HG02970 (cell line): Measurements from ENCODE around the gene DUOX2.

Source experiments
- ATAC-seq: cut with Tn5 transposase; IDR thresholded peaks from one replicate; pipeline ENCODE4 v1.9.1; 2021; ENCODE audit warnings: mild to moderate bottlenecking, moderate library complexity, moderate number of reproducible peaks; ENCODE audit not compliant: unreplicated experiment, low FRiP score

DUOX2 gene

DNA sequence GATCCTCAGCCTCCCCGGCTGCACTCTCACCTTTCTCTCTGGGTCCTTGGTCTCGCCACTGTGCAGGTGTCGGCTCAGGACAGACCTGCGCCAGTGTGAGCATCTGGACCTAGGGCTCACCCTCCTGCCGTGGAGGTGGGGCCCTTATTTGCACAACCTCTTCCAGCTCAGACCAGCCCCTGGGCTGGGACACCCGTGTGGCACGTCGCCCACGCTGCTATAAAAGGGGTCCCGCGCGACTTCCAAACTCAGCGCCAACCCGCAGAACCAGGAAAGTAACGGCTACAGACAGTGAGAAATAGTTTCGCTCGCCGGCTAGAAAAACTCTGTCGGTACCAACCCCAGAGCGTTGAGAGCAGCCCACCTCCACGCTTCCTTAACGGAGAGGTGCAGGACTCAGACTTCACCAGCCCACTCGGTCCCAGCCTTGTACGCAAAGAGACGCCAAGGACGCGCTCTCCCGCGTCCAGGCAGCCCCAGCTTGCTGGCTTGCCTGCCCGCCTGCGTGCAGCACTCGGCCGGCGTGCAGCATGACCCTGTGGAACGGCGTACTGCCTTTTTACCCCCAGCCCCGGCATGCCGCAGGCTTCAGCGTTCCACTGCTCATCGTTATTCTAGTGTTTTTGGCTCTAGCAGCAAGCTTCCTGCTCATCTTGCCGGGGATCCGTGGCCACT, at the start of gene DUOX2, which contains the start of gene DUOXA2:
TSS of gene DUOX2 (minus strand) at position 97 of the 675 bp plus-strand sequence. CDS start 761 bp downstream, outside the sequence.
TSS of gene DUOXA2 (plus strand) at position 251 of the 675 bp plus-strand sequence. CDS start at position 531, 280 bp downstream.
- no peak for ATAC-seq

DNA sequence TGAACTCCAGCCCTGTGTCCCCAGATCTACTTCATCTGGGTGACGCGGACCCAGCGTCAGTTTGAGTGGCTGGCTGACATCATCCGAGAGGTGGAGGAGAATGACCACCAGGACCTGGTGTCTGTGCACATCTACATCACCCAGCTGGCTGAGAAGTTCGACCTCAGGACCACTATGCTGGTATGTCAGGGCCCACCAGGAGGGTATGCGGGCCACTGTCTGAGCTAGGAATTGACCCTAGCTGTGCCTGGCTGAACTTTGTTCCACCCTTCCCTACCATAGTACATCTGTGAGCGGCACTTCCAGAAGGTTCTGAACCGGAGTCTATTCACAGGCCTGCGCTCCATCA, 49.5 kb upstream of the DUOX2 start:
- ATAC-seq: no peak

DNA sequence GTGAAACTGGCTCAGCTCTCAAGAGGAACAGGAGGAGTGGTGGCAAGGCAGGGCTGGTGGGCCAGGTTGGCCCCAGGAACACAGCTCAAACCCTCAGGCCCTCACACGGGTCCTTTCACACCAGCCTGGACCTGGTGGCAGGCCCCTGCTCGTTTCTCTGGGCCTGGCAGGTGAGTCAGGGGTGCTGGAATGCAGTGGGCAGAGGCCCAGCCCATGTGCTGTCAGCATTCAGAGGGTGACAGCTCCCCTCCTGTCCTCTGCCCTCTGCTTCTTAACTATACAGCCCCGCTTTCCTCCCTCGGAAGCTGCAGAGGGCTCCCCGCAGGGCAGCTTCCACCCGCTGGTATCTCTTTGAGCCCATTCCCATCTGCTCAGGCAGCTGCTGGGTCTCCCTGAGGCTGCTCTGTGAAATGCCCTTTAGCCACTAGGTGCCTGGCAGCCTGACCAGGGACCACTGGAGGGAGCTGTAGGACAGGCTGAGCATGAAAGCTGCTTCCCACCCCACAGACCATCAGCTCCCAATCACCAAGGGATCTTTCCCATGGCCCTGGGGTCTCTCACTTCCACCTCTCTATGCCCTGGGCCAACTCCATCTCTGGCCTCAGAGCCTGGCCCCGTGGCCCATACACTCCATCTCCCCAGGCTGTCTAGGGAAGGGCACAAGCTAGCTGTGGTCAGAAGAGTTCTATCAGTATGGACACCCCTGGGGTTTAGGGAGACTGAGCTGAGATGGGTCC, 49.0 kb upstream of the DUOX2 start:
- no peak for ATAC-seq

DNA sequence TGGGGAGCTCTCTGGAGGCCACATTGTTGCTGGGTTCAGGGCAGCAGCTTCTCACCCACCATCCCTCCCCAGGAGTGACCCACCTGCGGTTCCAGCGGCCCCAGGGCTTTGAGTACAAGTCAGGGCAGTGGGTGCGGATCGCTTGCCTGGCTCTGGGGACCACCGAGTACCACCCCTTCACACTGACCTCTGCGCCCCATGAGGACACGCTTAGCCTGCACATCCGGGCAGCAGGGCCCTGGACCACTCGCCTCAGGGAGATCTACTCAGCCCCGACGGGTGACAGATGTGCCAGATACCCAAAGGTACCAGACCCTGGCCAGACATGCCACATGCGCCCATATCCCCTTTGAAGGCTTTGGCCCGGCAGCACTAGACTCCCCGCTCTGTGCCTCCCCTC, 47.7 kb upstream of the DUOX2 start:
- ATAC-seq: no peak

DNA sequence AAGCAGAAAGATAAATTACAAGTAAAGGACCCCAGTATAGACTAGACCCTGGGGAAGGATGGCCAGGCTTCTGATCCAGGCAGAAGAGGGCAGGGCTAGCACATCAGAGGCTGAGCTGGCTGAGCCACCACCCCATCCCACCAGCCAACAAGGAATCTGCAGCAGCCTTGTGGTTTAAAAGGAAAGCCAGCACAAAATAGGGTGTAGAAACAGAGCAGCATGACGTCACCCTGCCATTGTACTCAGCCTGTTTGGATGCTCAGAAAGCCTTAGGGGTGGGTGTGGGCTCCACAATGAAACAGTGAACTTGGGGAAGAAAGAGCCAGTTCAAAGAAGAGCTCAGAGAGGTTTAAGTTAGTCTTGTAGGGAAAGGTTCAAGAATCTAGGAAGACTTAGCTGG, 44.0 kb upstream of the DUOX2 start:
- ATAC-seq: no peak

DNA sequence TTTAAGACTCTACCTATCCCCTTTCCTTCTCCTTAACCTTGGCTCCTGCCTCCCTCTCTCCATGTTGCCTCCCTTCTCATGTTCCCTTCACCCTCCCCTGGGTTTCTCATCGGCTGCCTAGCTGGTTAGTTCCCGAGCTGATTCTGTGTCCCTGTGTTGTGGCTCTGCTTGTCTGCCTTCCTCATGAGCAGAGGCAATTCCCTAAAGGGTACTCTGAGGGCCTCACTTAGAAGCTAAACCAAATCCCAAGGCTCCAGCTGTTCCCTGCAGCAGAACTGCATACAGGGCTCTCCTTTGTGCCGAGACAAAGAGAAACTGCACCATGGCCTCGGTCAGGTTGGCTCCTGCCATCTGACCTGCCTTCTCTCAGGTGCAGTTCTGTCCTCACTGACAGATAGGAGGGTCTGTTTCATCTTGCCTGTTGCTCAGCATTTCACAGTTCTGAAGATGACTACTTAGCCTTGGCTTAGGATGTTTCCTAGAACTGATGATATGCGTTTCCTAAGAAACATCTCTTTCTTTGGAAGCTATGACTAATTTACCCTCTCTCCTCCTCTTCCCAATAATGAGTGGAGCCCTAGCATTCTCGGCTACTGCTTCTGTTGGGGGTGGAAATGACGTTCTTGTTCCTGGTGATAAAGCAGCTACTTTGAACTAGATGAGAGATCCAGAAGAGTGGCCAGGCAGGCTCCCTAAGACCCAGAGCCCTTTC, 42.9 kb upstream of the DUOX2 start:
- no peak for ATAC-seq

DNA sequence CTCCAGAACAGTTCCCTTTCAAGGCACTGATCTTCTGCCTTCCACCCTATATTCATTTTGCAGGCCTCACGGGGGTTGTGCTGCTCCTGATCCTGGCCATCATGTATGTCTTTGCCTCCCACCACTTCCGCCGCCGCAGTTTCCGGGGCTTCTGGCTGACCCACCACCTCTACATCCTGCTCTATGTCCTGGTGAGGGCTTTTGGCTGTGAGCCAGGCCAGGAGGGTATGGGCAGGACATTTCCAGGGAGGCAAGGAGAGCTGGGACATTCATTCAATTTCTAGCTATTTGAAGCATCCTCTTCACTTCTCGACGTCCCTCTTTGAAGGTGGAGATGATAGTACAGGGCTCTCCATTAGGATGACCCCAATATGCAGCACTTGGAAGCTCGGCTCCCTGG, 41.8 kb upstream of the DUOX2 start:
- no peak for ATAC-seq

DNA sequence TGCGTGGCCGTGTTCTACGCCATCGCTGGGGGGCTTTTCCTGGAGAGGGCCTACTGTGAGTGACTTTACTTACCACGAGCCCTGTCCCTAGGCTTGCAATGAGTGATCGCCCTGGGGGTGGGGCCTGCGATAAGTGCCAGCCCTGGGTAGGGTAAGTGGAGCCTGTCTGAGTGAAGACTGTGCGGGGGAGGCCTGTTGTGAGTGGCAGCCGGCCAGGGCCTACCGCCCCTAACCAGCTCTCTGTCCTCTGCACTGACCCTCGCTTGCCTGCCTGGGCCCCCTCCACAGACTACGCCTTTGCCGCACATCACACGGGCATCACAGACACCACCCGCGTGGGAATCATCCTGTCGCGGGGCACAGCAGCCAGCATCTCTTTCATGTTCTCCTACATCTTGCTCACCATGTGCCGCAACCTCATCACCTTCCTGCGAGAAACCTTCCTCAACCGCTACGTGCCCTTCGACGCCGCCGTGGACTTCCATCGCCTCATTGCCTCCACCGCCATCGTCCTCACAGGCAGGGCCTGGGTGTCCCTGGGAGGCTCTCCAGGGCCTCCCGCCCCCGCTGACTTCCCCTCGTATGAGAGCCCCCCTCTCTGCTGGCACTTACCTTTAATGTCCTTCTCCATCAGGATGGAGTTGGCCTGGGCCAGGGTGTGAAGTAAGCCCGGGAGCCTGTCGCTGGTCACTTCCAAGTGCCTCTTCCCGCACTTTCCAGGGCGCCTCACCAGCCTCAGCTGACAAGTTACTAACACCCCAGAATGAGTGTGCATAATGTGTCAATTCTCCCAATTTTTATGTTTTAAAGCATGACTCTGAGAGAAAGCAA, 38.2 kb upstream of the DUOX2 start:
- ATAC-seq: no peak

DNA sequence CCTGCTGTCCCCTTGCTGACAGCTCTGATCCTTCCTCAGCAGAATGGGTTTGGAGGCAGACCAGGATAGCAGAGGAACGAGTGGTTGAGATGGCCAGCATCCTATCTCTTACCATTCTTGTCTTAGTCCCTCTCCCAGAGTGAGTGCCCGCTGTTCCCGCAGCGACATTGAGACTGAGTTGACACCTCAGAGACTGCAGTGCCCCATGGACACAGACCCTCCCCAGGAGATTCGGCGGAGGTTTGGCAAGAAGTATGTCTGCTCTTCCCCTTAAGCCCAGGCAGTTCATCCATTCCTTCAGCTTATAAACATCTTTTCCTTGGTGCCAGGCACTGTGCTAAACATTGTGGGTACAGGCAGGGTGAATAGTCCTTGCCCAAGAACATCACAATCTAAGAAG, 37.0 kb upstream of the DUOX2 start:
- no peak for ATAC-seq

DNA sequence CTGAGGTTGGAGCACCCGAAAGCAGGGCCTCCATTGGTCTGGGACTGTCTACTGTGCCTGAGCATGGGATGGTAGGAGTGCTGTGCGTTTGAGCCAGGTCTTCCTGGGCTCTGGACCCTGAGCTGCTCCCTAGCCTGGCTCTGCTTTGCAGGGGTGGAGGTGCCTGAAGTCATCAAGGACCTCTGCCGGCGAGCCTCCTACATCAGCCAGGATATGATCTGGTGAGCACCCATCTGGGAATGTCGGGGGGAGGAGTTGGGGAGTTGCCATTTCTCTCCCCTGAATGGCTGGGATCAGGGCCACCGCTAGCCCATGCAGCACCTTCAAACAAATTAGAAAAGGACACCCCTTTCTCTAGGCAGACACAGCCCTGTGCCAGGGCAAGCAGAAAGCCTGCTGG, 36.5 kb upstream of the DUOX2 start:
- ATAC-seq: no peak

DNA sequence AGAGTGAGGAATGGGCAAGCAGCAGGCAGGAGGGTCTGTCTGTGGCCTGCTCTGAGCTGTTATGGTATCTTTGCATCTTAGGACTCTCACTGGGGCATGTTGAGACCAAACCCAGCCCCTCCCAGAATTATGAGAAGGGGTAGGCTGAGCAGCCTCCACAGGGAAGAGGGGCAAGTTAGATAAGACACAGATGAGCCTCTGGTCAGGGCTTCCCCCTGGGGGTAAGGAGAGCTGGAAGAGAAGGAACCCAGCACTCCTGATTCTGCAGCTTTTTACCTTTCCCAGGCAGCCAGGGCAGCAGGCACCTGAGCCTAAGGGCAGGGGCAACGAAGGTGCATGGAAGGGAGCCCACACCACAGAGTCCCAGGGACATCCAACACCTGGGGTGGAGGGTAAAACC, 35.1 kb upstream of the DUOX2 start:
- no peak for ATAC-seq

DNA sequence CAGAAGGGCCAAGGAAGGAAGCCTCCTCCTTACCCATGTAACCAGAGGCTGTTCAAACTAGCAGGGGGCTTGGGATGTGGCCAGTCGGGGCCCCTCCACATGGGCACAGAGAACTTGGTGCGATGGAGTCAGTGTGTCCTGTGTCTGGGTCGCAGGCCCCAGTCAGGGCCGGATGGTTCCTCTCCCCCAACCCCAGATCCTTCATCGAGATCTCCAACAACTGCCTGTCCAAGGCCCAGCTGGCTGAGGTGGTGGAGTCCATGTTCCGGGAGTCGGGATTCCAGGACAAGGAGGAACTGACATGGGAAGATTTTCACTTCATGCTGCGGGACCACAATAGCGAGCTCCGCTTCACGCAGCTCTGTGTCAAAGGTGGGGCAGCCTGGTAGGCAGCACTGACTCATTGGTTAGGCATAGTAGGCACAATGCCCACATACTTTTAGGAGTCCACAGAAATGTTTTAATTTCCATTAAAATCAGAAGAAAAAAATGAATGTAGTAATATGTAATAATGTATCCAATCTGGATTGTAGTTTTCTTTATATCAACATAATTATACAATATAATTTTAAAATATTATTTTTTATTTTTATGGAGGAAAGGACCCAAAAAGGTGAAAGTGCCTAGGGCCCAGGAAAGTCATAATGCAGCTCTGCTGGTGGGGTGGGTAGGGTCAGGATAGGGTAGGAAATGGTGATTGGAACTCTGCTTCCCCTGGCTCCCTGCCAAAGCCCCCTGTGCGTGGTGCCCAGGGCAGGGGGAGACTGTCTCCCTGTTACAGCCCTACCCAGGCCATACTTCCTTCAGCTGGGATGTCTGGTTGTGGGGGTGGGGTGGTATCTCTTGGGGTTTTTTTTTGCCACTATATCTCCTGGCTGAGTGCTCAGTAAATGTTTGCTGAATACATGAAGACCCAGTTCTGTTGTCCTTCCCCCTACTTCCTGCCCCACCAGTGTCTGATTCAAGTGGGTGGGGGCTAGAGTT, 34.4 kb upstream of the DUOX2 start:
- ATAC-seq: no peak

DNA sequence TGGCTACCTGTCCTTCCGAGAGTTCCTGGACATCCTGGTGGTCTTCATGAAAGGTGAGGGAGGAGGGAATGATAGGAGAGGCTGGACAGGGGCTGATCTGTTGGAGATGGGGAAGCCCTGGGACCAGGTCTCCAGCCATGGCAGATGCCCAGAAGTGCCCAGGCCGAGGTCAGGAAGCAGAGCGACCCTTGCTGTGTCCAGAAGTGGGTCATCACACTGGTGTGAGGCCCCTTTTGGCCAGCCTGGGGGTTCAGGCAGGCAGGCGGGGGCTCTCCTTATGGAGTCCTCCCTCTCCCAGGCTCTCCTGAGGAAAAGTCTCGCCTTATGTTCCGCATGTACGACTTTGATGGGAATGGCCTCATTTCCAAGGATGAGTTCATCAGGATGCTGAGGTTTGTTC, 33.6 kb upstream of the DUOX2 start:
- no peak for ATAC-seq

DNA sequence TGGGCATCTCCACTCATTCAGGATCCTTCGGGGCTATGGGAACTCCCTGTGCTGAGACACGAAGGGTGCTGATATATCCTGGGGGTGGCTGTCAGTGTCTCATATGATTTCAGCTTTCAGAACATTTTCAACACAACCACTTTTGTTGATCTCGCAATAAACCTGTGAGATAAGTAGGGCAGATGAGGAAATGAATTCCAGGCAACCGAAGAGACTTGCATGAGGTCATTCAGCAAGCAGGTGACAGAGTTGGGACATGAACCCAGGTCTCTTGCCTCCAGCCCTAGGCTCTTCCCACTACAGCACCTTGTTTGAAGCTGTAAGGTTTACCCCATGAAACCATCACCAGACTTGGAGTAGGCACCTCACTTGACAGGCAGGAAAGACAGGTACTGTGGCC, 32.4 kb upstream of the DUOX2 start:
- no peak for ATAC-seq

DNA sequence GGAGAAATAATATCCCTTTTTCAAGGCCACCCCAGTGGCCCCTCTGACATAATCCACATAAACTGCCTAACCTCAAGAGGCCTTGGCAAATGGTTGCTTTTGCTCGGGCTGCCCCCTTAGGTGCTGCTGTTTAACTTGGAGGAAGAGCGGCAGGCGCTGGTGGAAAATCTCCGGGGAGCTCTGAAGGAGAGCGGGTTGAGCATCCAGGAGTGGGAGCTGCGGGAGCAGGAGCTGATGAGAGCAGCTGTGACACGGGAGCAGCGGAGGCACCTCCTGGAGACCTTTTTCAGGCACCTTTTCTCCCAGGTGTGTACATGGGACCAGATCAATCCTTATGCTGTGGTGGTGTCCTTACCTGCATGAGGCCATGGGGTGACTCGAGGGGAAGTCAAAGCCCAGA, 30.8 kb upstream of the DUOX2 start:
- no peak for ATAC-seq

DNA sequence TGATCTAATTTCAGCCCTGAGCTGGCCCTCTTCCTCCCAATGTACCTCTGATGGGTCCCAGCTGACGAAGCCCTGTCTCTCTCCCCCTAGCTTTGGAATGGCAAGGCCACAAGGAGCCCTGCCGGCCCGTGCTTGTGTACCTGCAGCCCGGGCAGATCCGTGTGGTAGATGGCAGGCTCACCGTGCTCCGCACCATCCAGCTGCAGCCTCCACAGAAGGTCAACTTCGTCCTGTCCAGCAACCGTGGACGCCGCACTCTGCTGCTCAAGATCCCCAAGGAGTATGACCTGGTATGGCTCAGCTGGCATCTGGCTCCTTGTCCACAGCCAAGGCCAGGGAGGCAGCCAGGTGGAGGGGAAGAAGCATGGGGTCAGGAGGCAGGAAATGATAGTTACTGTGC, 30.0 kb upstream of the DUOX2 start:
- no peak for ATAC-seq

DNA sequence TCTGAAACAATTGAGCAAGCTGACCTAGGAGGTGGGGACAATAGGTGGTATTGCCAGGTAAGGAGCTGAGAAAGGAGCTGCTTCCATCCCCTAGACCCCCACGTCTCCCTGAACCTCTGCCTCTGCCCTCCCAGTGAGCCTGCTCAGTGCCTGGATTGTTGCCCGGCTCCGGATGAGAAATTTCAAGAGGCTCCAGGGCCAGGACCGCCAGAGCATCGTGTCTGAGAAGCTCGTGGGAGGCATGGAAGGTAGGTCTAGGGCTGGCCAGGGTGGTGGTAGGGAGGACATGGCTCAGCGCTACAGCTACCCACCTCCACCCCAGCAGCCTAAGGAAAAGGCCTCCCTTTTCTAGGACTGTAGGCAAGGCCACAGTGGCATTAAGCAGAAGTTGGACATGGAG, 29.1 kb upstream of the DUOX2 start:
- ATAC-seq: no peak

DNA sequence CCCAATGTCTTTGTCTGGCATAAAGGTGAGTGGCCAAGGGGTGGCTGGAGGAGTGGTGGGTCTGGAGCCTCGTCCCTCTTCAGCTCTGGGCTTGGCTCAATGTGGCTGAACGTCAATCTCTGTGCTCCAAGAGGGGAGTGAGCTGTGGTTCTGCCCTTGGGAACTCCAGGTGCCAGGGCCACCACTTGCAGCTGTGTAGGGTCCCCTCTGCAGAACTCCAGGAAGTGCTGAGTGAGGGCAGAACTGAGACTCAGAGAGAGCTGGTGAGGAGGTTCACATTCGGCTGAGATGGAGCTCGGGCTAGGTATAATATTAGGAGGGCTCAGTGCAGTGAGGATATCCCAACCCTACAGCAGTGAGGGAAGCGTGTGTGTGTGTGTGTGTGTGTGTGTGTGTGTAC, 27.4 kb upstream of the DUOX2 start:
- no peak for ATAC-seq

DNA sequence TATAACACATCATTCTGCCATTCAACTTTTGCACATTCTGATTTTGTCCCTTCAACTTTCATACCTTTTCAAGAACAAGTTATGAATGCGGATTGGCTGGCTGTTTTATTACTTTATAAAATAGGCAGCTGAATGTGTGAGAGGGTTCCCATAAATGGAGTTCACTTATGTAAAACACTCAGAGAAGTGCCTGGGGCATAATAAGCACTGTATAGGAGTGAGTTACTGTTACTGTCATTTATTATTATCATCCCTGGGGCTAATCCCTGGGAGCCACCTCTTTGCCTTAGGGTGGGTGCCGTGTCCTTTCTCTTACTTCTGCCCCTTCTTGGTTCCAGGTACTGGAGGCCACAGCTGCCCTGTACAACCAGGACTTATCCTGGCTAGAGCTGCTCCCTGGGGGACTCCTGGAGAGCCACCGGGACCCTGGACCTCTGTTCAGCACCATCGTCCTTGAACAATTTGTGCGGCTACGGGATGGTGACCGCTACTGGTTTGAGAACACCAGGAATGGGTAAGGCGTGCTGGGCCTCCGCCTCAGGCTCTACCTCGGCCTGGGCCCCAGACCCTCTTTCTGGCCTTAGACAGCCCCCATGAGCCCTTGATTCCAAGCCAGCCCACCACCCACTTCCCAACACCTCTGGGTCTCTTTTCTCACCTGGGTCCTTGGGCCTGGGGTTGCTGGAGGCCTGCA, 26.7 kb upstream of the DUOX2 start:
- no peak for ATAC-seq
